GM13976 (cell line): ENCODE data around the gene CNGA2.

Experiments used
- DNase-seq: peaks from one replicate; pipeline ENCODE4 v3.0.0; 2012; ENCODE audit warnings: low spot score
- CTCF ChIP-seq: IDR thresholded peaks from 2 replicates; pipeline ENCODE4 v1.5.1; 2012; ENCODE audit warnings: borderline replicate concordance, mild to moderate bottlenecking; ENCODE audit not compliant: insufficient read depth; ENCODE audit errors: extremely low read depth, missing control alignments, control extremely low read depth
- in situ Hi-C: fragments of 300-500 bp; cut with MboI; formaldehyde crosslinking; loops from one replicate; pipeline ENCODE4 v1.12.0; 2022; ENCODE audit warnings: low sequenced_read_pairs, mixed read lengths, inconsistent platforms; ENCODE audit not compliant: unreplicated experiment

The CNGA2 gene

GRCh38 chrX:151742311-151742710, 7.8 kb downstream of the CNGA2 start:
- in situ Hi-C loops, result no loop called here
- no peak for DNase-seq
- TF ChIP-seq CTCF, result no peak

- TF ChIP-seq CTCF, result no peak
- DNase-seq, result no peak
- in situ Hi-C loops, result no loop called here
These were observed 9.3 kb downstream of the CNGA2 start for GRCh38 chrX:151743651-151744470.

- in situ Hi-C loops, result no loop called here
- DNase-seq, result no peak
- no peak for TF ChIP-seq CTCF
These were observed 11.1 kb downstream of the CNGA2 start for GRCh38 chrX:151745651-151746050.

- no peak for DNase-seq
- in situ Hi-C loops, result no loop called here
- no peak for TF ChIP-seq CTCF
These were observed 12.0 kb downstream of the CNGA2 start for GRCh38 chrX:151746502-151746901.

- DNase-seq, result no peak
- in situ Hi-C loops, result loop anchor here (25.0 kb wide), 2 partner anchors 887 to 1062 kb away; partner anchors contain the start of gene GABRQ
- no peak for TF ChIP-seq CTCF
These were observed 16.0 kb downstream of the CNGA2 start for GRCh38 chrX:151750511-151750910.

GRCh38 chrX:151752847-151753246, 18.3 kb downstream of the CNGA2 start:
- in situ Hi-C loops, result loop anchor here (25.0 kb wide), 2 partner anchors 884 to 1059 kb away; partner anchors contain the start of gene GABRQ
- no peak for TF ChIP-seq CTCF
- no peak for DNase-seq
